ENCODE measurements around the gene ACVR1.

- TF ChIP-seq CTCF (IDR thresholded peaks at IDR 0.05): no peak
- TF ChIP-seq ZFX (IDR thresholded peaks at IDR 0.05; ENCODE audit: borderline replicate concordance): no peak
Measured at GRCh38 chr2:157858846-157859245, 17.3 kb downstream of the ACVR1 start.

Measured in 22Rv1 (cell line).